SK-N-SH (cell line): ENCODE measurements around the gene MYO7A. TPM values are rescaled to one million over a fixed set of nuclear protein-coding genes. Genes with fewer than 3 reads are reported as not detected.

Experiments
- CTCF ChIA-PET: fragments of 300-600, 350-600 bp; formaldehyde crosslinking; extraction: SDS; loops from one replicate; lab custom pipeline; 2021; lab: Yijun Ruan, JAX
- POLR2A ChIA-PET: fragments of 350-600 bp; sonication (Branson Sonifier 250); formaldehyde crosslinking; extraction: SDS; loops from one replicate; lab custom pipeline; 2020; ENCODE audit warnings: antibody characterized with exemption, inconsistent platforms; lab: Yijun Ruan, JAX
- DNase-seq: peaks from one replicate; pipeline ENCODE4 v3.0.0; 2012
- H2AFZ ChIP-seq: fragments of 200-600 bp; sonication (generic); 2 replicates; pipeline ENCODE4 v1.8.1; 2016; ENCODE audit warnings: antibody characterized with exemption, mild to moderate bottlenecking, low read depth
- H3F3A ChIP-seq: fragments of 200-600 bp; sonication (generic); replicated peaks from 2 replicates; pipeline ENCODE3; 2016; ENCODE audit warnings: antibody characterized with exemption, mild to moderate bottlenecking; ENCODE audit not compliant: insufficient read depth
- H3K27ac ChIP-seq, 2 experiments: fragments of 200-500 bp in 1 of 2; fragments of 200-600 bp in 1 of 2; sonication (Bioruptor generic) in 1 of 2; sonication (generic), shearing (Covaris generic) in 1 of 2; 2 replicates each; pipeline versions ENCODE4 v1.5.1 to v1.6.1; 2014 to 2016; ENCODE audit warnings: low read depth in 2 of 2, inconsistent platforms in 1 of 2, low read length in 1 of 2, mild to moderate bottlenecking in 1 of 2, mixed read lengths in 1 of 2
- H3K27me3 ChIP-seq: fragments of 200-600 bp; sonication (generic), shearing (Covaris generic); 2 replicates; pipeline ENCODE4 v1.6.1; 2016; ENCODE audit warnings: mixed run types; ENCODE audit not compliant: insufficient read depth
- H3K36me3 ChIP-seq, 2 experiments: fragments of 200-500 bp in 1 of 2; fragments of 200-600 bp in 1 of 2; sonication (Bioruptor generic) in 1 of 2; sonication (generic) in 1 of 2; replicated peaks in 1 of 2; 2 replicates each; pipeline versions ENCODE3 to v1.5.1; 2014 to 2016; ENCODE audit warnings: low read length in 1 of 2, mild to moderate bottlenecking in 1 of 2; ENCODE audit not compliant: insufficient read depth in 2 of 2, control insufficient read depth in 1 of 2
- H3K4me1 ChIP-seq, 2 experiments: fragments of 200-500 bp in 1 of 2; fragments of 200-600 bp in 1 of 2; sonication (Bioruptor generic) in 1 of 2; sonication (generic), shearing (Covaris generic) in 1 of 2; 2 replicates each; pipeline versions ENCODE4 v1.5.1 to v1.6.1; 2014 to 2016; ENCODE audit warnings: low read depth in 1 of 2, low read length in 1 of 2, mixed run types in 1 of 2; ENCODE audit not compliant: insufficient read depth in 2 of 2, control insufficient read depth in 1 of 2
- H3K4me2 ChIP-seq: fragments of 200-600 bp; sonication (generic), shearing (Covaris generic); 2 replicates; pipeline ENCODE4 v1.6.1; 2017; ENCODE audit warnings: mixed run types
- H3K4me3 ChIP-seq, 2 experiments: fragments of 200-500 bp in 1 of 2; fragments of 200-600 bp in 1 of 2; sonication (Bioruptor generic) in 1 of 2; sonication (generic), shearing (Covaris generic) in 1 of 2; 2 replicates each; pipeline versions ENCODE4 v1.5.1 to v1.8.1; 2014 to 2016; ENCODE audit warnings: low read depth in 2 of 2, inconsistent platforms in 1 of 2, low read length in 1 of 2, mild to moderate bottlenecking in 1 of 2, mixed read lengths in 1 of 2, moderate library complexity in 1 of 2
- H3K79me2 ChIP-seq: fragments of 200-600 bp; sonication (generic); 2 replicates; pipeline ENCODE4 v1.8.1; 2017; ENCODE audit warnings: mild to moderate bottlenecking; ENCODE audit not compliant: insufficient read depth
- H3K9ac ChIP-seq: fragments of 200-600 bp; sonication (generic); 2 replicates; pipeline ENCODE4 v1.6.1; 2017; ENCODE audit warnings: mixed run types
- H3K9me2 ChIP-seq: fragments of 200-600 bp; sonication (generic); 2 replicates; pipeline ENCODE4 v1.6.1; 2017; ENCODE audit warnings: mixed run types
- H3K9me3 ChIP-seq: fragments of 200-600 bp; sonication (generic); 2 replicates; pipeline ENCODE4 v1.6.1; 2017; ENCODE audit warnings: mixed run types, mild to moderate bottlenecking, moderate library complexity
- H4K20me1 ChIP-seq: fragments of 200-600 bp; sonication (generic); 2 replicates; pipeline ENCODE4 v1.6.1; 2017; ENCODE audit warnings: mild to moderate bottlenecking, mixed run types; ENCODE audit not compliant: insufficient read depth
- CHD2 ChIP-seq: fragments of 150-350 bp; IDR thresholded peaks from 2 replicates; pipeline ENCODE4 v1.6.1; 2018; ENCODE audit warnings: low read length; ENCODE audit not compliant: partially characterized antibody
- EP300 ChIP-seq, 2 experiments: IDR thresholded peaks; 2 replicates each; pipeline versions ENCODE4 v1.4.0 to v1.6.1; 2012; ENCODE audit warnings: borderline replicate concordance in 1 of 2, low read depth in 1 of 2, low read length in 1 of 2
- FOSL2 ChIP-seq: IDR thresholded peaks from 2 replicates; pipeline ENCODE4 v1.4.0; 2012; ENCODE audit warnings: low read depth, mild to moderate bottlenecking, moderate library complexity, borderline replicate concordance
- FOXJ3 ChIP-seq: sonication (generic); formaldehyde crosslinking; IDR thresholded peaks from 2 replicates; pipeline ENCODE4 v1.5.1; 2020; ENCODE audit warnings: mild to moderate bottlenecking, missing genetic modification reagents
- FOXM1 ChIP-seq: IDR thresholded peaks from 2 replicates; pipeline ENCODE4 v1.4.0; 2012; ENCODE audit warnings: low read depth, mild to moderate bottlenecking
- GABPA ChIP-seq: IDR thresholded peaks from 2 replicates; pipeline ENCODE4 v1.4.0; 2012; ENCODE audit warnings: low read depth, mild to moderate bottlenecking
- JUND ChIP-seq: IDR thresholded peaks from 2 replicates; pipeline ENCODE4 v1.4.0; 2012
- MEF2A ChIP-seq: IDR thresholded peaks from 2 replicates; pipeline ENCODE4 v1.4.0; 2012; ENCODE audit warnings: low read depth, borderline replicate concordance
- MXI1 ChIP-seq: IDR thresholded peaks from 2 replicates; pipeline ENCODE4 v1.6.1; 2012; ENCODE audit warnings: mild to moderate bottlenecking, low read depth, low read length, improper control_type of control experiment
- RCOR1 ChIP-seq: fragments of 150-350 bp; IDR thresholded peaks from 2 replicates; pipeline ENCODE4 v1.6.1; 2017; ENCODE audit warnings: antibody characterized with exemption, low read length
- SIN3A ChIP-seq: IDR thresholded peaks from 2 replicates; pipeline ENCODE4 v1.6.1; 2012; ENCODE audit warnings: low read depth, mild to moderate bottlenecking, low read length, moderate library complexity, borderline replicate concordance
- SMC3 ChIP-seq: IDR thresholded peaks from 2 replicates; pipeline ENCODE4 v1.6.1; 2012; ENCODE audit warnings: low read depth, low read length, improper control_type of control experiment
- TAF1 ChIP-seq: IDR thresholded peaks from 2 replicates; pipeline ENCODE4 v1.6.1; 2012; ENCODE audit warnings: low read depth, mild to moderate bottlenecking, low read length, moderate library complexity, borderline replicate concordance
- TCF12 ChIP-seq: IDR thresholded peaks from 2 replicates; pipeline ENCODE4 v1.4.0; 2012
- TEAD4 ChIP-seq: IDR thresholded peaks from 2 replicates; pipeline ENCODE4 v1.4.0; 2012; ENCODE audit warnings: mild to moderate bottlenecking, borderline replicate concordance; ENCODE audit not compliant: insufficient read depth
- YY1 ChIP-seq: IDR thresholded peaks from 2 replicates; pipeline ENCODE4 v1.4.0; 2012; ENCODE audit warnings: low read depth, mild to moderate bottlenecking
- WGBS: methylation state at CpG from one replicate; pipeline ENCODE4 v1.1.6; 2017; ENCODE audit warnings: low lambda C conversion rate; 5-methylcytosine and 5-hydroxymethylcytosine counted together
- polyA plus RNA-seq, 3 experiments: library from polyadenylated mRNA; depleted of rRNA; stranded (reverse); fragments of >200 nt; gene quantifications; 2 replicates each; pipeline ENCODE4 v1.2.3, GENCODE V29; 2012
- TF ChIP-seq, protein P1 (sequence below): IDR thresholded peaks from 2 replicates; pipeline ENCODE4 v1.4.0; 2012; ENCODE audit warnings: low read depth, borderline replicate concordance
- TF ChIP-seq, protein P2 (sequence below): IDR thresholded peaks from 2 replicates; pipeline ENCODE4 v1.4.0; 2012; ENCODE audit warnings: low read depth, borderline replicate concordance

MYO7A gene
- polyA plus RNA-seq, 1 of the 3 experiments (the other 2 are of a cell fraction): 0.08 TPM

DNA sequence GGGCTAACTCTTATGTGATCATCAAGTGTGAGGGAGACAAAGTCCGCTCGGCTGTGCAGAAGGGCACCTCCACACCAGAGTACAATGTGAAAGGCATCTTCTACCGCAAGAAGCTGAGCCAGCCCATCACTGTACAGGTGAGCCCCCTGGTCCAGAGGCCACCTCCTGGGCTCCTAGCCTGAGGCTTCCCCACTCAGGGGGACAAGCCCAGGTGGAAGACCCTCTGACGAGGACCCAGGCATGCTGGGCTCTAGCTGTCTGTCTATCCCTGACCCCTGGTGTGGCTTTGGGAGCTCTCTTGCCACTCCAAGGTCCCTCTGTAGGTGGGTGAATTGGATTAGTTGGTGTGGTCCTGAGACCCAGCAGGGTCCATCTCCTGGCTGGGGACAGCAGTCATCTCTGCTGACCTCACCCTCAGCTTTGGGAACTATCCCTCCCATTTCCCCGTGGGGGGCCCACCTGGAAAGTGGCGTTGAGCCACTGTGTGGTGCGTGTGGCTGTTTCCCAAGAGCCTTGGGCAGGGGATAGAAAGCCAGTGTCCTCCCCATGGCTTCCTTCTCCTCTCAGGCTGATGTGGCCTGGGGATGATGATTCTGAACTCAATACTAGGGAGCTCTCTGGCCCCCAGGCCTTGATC is 5.4 kb upstream of the MYO7A start:
- Histone ChIP-seq H4K20me1 (no peaks in the 10 kb centered on the region), H3K79me2 (no peaks in the 10 kb centered on the region), H3K36me3 (peaks cover 0 to 28% of the 10 kb centered on the region in 2 experiments), H3K4me2 (no peak overlapping the region), H3K27me3 (no peaks in the 10 kb centered on the region), H3K4me3 (no peak overlapping the region), H3K9me3 (no peaks in the 10 kb centered on the region), H3K9me2 (no peaks in the 10 kb centered on the region), H3K9ac (no peak overlapping the region), H2AFZ (no peak overlapping the region), H3K27ac (no peak overlapping the region), H3K4me1 (peaks cover 0 to 17% of the 10 kb centered on the region in 2 experiments; a peak in 1 of 4 replicates), H3F3A (no peaks in the 10 kb centered on the region)
- DNase-seq: no peak
- 94% methylated on average over 6 of the region's 7 CpGs for WGBS
- POLR2A ChIA-PET: no interaction called here
- CTCF ChIA-PET: interaction anchor here (0.6 to 12.2 kb wide), 8 partner anchors 9 to 426 kb away, joined by 3 to 270 read pairs (median 4); no protein-coding TSS in a partner anchor
- no peak for TF ChIP-seq RCOR1
- TF ChIP-seq, protein P1, sequence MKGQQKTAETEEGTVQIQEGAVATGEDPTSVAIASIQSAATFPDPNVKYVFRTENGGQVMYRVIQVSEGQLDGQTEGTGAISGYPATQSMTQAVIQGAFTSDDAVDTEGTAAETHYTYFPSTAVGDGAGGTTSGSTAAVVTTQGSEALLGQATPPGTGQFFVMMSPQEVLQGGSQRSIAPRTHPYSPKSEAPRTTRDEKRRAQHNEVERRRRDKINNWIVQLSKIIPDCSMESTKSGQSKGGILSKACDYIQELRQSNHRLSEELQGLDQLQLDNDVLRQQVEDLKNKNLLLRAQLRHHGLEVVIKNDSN: no peak
- no peak for TF ChIP-seq JUND
- no peak for TF ChIP-seq FOXM1
- no peak for TF ChIP-seq TAF1
- no peak for TF ChIP-seq MEF2A
- no peak for TF ChIP-seq MXI1
- no peak for TF ChIP-seq GABPA
- TF ChIP-seq CHD2: no peak
- TF ChIP-seq TCF12: no peak
- TF ChIP-seq TEAD4: no peak
- TF ChIP-seq EP300 (IDR thresholded peaks at IDR 0.05; ENCODE audit: borderline replicate concordance in 1 of 2, low read depth in 1 of 2, low read length in 1 of 2): no peak
- no peak for TF ChIP-seq SMC3
- no peak for TF ChIP-seq YY1
- no peak for TF ChIP-seq SIN3A
- no peak for TF ChIP-seq FOXJ3
- TF ChIP-seq FOSL2: no peak
- TF ChIP-seq, protein P2, sequence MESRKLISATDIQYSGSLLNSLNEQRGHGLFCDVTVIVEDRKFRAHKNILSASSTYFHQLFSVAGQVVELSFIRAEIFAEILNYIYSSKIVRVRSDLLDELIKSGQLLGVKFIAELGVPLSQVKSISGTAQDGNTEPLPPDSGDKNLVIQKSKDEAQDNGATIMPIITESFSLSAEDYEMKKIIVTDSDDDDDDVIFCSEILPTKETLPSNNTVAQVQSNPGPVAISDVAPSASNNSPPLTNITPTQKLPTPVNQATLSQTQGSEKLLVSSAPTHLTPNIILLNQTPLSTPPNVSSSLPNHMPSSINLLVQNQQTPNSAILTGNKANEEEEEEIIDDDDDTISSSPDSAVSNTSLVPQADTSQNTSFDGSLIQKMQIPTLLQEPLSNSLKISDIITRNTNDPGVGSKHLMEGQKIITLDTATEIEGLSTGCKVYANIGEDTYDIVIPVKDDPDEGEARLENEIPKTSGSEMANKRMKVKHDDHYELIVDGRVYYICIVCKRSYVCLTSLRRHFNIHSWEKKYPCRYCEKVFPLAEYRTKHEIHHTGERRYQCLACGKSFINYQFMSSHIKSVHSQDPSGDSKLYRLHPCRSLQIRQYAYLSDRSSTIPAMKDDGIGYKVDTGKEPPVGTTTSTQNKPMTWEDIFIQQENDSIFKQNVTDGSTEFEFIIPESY: no peak
